Esophagus squamous epithelium (tissue), 5 donors: ENCODE data around the gene CMYA5. TPM values are rescaled to one million over a fixed set of nuclear protein-coding genes. Genes with fewer than 3 reads are reported as not detected.

Source experiments
- DNase-seq: peaks from one replicate; lab custom pipeline; 2025; lab: John Stamatoyannopoulos, UW
- H3K27ac ChIP-seq, 4 donors: fragments of 200-600 bp; sonication (generic); one replicate each; pipeline ENCODE4 v1.5.1; 2016 to 2019; ENCODE audit warnings: mild to moderate bottlenecking in 1 of 4
- H3K27me3 ChIP-seq, 4 donors: fragments of 200-600 bp; sonication (generic); 1 replicate in 3 of 4; 2 replicates in 1 of 4; pipeline versions ENCODE4 v1.5.1 to v1.6.0; 2017 to 2021; ENCODE audit warnings: antibody characterized with exemption in 1 of 4
- H3K36me3 ChIP-seq, 3 donors: fragments of 200-600 bp; sonication (generic); one replicate each; pipeline ENCODE4 v1.5.1; 2016 to 2019
- H3K4me1 ChIP-seq, 3 donors: fragments of 200-600 bp; sonication (generic); one replicate each; pipeline ENCODE4 v1.5.1; 2017 to 2019
- H3K4me3 ChIP-seq, 4 donors: fragments of 200-600 bp; sonication (generic); 1 replicate in 3 of 4; 2 replicates in 1 of 4; pipeline ENCODE4 v1.5.1; 2016 to 2019; ENCODE audit warnings: mild to moderate bottlenecking in 2 of 4, moderate library complexity in 1 of 4
- H3K9me3 ChIP-seq, 3 donors: fragments of 200-600 bp; sonication (generic); one replicate each; pipeline ENCODE4 v1.5.1; 2016 to 2019
- CTCF ChIP-seq, 6 experiments: fragments of 450-650 bp in 4 of 6; fragments of 200-600 bp in 2 of 6; sonication (generic) in 2 of 6; IDR thresholded peaks; one replicate each; pipeline ENCODE4 v1.5.1; 2016 to 2019; ENCODE audit warnings: antibody characterized with exemption in 6 of 6, mild to moderate bottlenecking in 4 of 6, moderate library complexity in 4 of 6
- POLR2A ChIP-seq, 4 donors: fragments of 450-650 bp; IDR thresholded peaks; one replicate each; pipeline ENCODE4 v1.6.1; 2017; ENCODE audit warnings: antibody characterized with exemption in 4 of 4, mild to moderate bottlenecking in 4 of 4, moderate library complexity in 3 of 4
- WGBS, 2 donors: methylation state at CpG; one replicate each; pipeline ENCODE4 v1.1.5; 2018; 5-methylcytosine and 5-hydroxymethylcytosine counted together
- intact Hi-C: fragments of 100-400 bp; cut with DNase I; formaldehyde crosslinking; loops from one replicate; pipeline ENCODE4 v1.15.0; 2022
- total RNA-seq, 4 donors: library from RNA; depleted of rRNA; stranded (reverse); fragments of >200 nt; gene quantifications; one replicate each; pipeline ENCODE4 v1.1.0, GENCODE V29; 2016
- donor health status: DM: yes; HTN: yes; CAD: no.

CMYA5 gene
- total RNA-seq, 4 donors from 2014 or later: 0.11 to 3.6 (median 0.81) TPM

DNA sequence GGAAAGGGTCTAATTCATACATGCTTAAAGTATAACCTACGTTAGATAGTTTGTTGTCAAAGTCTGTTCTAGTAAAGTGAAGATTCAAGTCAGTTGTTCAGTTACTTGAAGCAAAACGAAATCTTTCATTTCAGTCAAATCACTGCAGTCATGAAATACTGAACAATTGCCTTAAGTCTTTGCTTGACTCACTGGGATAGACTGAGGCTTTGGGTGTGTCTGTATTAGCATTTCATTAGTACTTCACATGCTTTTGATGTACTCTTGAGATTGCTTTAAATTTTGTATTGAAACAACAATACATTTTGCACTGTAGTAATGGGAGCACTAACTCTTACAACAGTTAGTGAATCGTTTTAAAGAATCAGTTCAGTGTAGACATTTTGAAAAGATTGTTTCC is 4.0 kb upstream of the CMYA5 start:
- Histone ChIP-seq H3K27me3 (no peaks in the 10 kb centered on the region), H3K4me3 (no peak overlapping the region), H3K27ac (no peak overlapping the region), H3K4me1 (peaks cover 4 to 18% (median 6%) of the 10 kb centered on the region in 3 donors), H3K36me3 (peaks cover 4 to 66% (median 9%) of the 10 kb centered on the region in 3 donors), H3K9me3 (no peaks in the 10 kb centered on the region)
- TF ChIP-seq POLR2A (IDR thresholded peaks at IDR 0.05) (no peak), CTCF (IDR thresholded peaks at IDR 0.05) (no peak)
- 66 to 72% methylated on average over 3 of the region's 3 CpGs for WGBS, 2 donors
- intact Hi-C loops: no loop called here
- DNase-seq: no peak

DNA sequence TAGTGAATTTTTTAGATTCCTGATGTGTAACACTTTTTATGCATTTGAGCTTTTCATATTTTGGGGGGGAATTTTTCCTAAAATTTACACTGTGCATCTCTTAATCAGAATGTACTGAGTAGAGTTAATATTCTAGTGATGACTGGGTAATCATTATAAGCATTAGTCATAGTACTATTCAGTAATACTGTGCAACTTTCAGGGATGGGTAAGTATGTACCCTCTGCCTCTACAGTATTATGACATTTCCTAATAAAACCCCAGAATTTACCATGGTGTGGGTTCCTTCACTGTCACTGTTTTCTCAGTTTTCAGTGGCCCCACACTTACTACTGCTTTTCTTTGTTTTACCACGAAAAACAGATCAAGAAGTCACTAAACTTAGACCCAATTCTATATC is 2.8 kb upstream of the CMYA5 start:
- 85 to 100% methylated on average over 1 of the region's 1 CpG for WGBS, 2 donors
- intact Hi-C loops: no loop called here
- no peak overlapping the region for H3K27ac ChIP-seq
- no peaks in the 10 kb centered on the region for H3K27me3 ChIP-seq
- H3K4me3 ChIP-seq: no peak overlapping the region
- H3K4me1 ChIP-seq: peaks cover 4 to 22% (median 6%) of the 10 kb centered on the region in 3 donors
- DNase-seq: no peak
- peaks cover 4 to 54% (median 7%) of the 10 kb centered on the region in 3 donors for H3K36me3 ChIP-seq
- TF ChIP-seq CTCF (IDR thresholded peaks at IDR 0.05) (no peak), POLR2A (IDR thresholded peaks at IDR 0.05) (no peak)
- no peaks in the 10 kb centered on the region for H3K9me3 ChIP-seq

GRCh38 chr5:79687889-79688288 is 1.7 kb upstream of the CMYA5 start:
- Histone ChIP-seq H3K27ac (no peak overlapping the region), H3K36me3 (peaks cover 0 to 43% (median 6%) of the 10 kb centered on the region in 3 donors), H3K4me1 (peaks cover 4 to 22% (median 6%) of the 10 kb centered on the region in 3 donors), H3K9me3 (no peaks in the 10 kb centered on the region), H3K27me3 (no peaks in the 10 kb centered on the region), H3K4me3 (no peak overlapping the region)
- 54 to 79% methylated on average over 1 of the region's 1 CpG for WGBS, 2 donors
- no peak for DNase-seq
- intact Hi-C loops: no loop called here
- TF ChIP-seq CTCF (IDR thresholded peaks at IDR 0.05) (no peak), POLR2A (IDR thresholded peaks at IDR 0.05) (no peak)

DNA sequence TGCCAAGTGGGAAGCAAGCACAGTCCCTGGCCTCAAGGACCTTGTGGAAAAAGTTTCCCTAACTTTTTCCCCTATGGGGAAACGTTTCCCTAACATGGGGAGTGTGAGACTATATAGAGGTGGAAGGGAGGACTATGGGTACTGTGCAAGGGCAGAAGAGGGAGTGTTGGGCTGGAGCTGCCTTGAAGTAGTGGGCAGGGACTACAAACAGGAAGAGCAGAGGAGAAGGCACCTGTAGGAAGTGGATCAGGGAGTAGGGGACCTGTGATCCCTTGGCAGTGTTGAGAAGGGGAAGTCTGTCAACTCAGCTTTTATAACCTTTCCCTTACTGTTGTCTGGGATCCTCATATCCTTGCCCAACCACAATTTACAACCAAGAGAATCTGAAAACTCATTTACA is 1.4 kb downstream of the CMYA5 start:
- Histone ChIP-seq H3K36me3 (peaks cover 0 to 15% (median 0%) of the 10 kb centered on the region in 3 donors), H3K4me1 (peaks cover 4 to 22% (median 6%) of the 10 kb centered on the region in 3 donors), H3K27me3 (no peaks in the 10 kb centered on the region), H3K27ac (no peak overlapping the region), H3K4me3 (no peak overlapping the region), H3K9me3 (no peaks in the 10 kb centered on the region)
- TF ChIP-seq CTCF (IDR thresholded peaks at IDR 0.05) (no peak), POLR2A (IDR thresholded peaks at IDR 0.05) (no peak)
- WGBS, 2 donors: 70 to 82% methylated on average over 1 of the region's 1 CpG
- DNase-seq: no peak
- intact Hi-C loops: no loop called here

GRCh38 chr5:79692596-79692995 is 3.0 kb downstream of the CMYA5 start:
- no peak for DNase-seq
- peaks cover 4 to 22% (median 6%) of the 10 kb centered on the region in 3 donors for H3K4me1 ChIP-seq
- no peaks in the 10 kb centered on the region for H3K27me3 ChIP-seq
- intact Hi-C loops: no loop called here
- no peak overlapping the region for H3K4me3 ChIP-seq
- no peak overlapping the region for H3K27ac ChIP-seq
- H3K9me3 ChIP-seq: no peaks in the 10 kb centered on the region
- 61 to 70% methylated on average over 1 of the region's 1 CpG for WGBS, 2 donors
- TF ChIP-seq CTCF (IDR thresholded peaks at IDR 0.05): no peak
- no peak for TF ChIP-seq POLR2A (IDR thresholded peaks at IDR 0.05)
- peaks cover 0 to under 1% (median 0%) of the 10 kb centered on the region in 3 donors for H3K36me3 ChIP-seq
